Endodermal cell (in vitro differentiated cells): ENCODE results near the gene SLC28A1. TPM values are rescaled to one million over a fixed set of nuclear protein-coding genes. Genes with fewer than 3 reads are reported as not detected.

ENCODE experiments used
- DNase-seq: peaks from one replicate; pipeline ENCODE4 v3.0.0-alpha.2; 2017
- H3K27ac ChIP-seq: 2 replicates; pipeline ENCODE4 v1.5.1; 2013; ENCODE audit warnings: mild to moderate bottlenecking, low read depth, low read length, moderate library complexity
- H3K27me3 ChIP-seq: 2 replicates; pipeline ENCODE4 v1.6.1; 2013; ENCODE audit warnings: mild to moderate bottlenecking, low read length, moderate library complexity; ENCODE audit not compliant: insufficient read depth, control insufficient read depth, poor library complexity, severe bottlenecking
- H3K36me3 ChIP-seq: 2 replicates; pipeline ENCODE4 v1.7.0; 2013; ENCODE audit warnings: mild to moderate bottlenecking, low read length, moderate library complexity; ENCODE audit not compliant: control insufficient read depth, insufficient read depth
- H3K4me1 ChIP-seq: one replicate; pipeline ENCODE4 v1.7.0; 2013; ENCODE audit warnings: low read length; ENCODE audit not compliant: control insufficient read depth, insufficient read depth
- H3K4me3 ChIP-seq: 2 replicates; pipeline ENCODE4 v1.5.1; 2013; ENCODE audit warnings: mild to moderate bottlenecking, low read length, moderate library complexity
- H3K9ac ChIP-seq: 2 replicates; pipeline ENCODE4 v1.6.1; 2013; ENCODE audit warnings: mild to moderate bottlenecking, low read length, moderate library complexity; ENCODE audit not compliant: poor library complexity, severe bottlenecking; ENCODE audit errors: extremely low read depth
- H3K9me3 ChIP-seq: 2 replicates; pipeline ENCODE4 v1.6.1; 2013; ENCODE audit warnings: mild to moderate bottlenecking, low read length, moderate library complexity; ENCODE audit not compliant: control insufficient read depth
- H3K27ac Mint-ChIP-seq: 2 replicates; pipeline ENCODE4 v1.8.0; 2020; ENCODE audit warnings: mixed read lengths
- H3K27me3 Mint-ChIP-seq: 2 replicates; pipeline ENCODE4 v1.8.0; 2021; ENCODE audit warnings: mild to moderate bottlenecking, mixed read lengths; ENCODE audit not compliant: insufficient read depth
- H3K36me3 Mint-ChIP-seq: 2 replicates; pipeline ENCODE4 v1.8.0; 2020; ENCODE audit warnings: low read depth, mixed read lengths
- H3K4me1 Mint-ChIP-seq: 2 replicates; pipeline ENCODE4 v1.8.0; 2020; ENCODE audit warnings: mixed read lengths
- H3K4me3 Mint-ChIP-seq: 2 replicates; pipeline ENCODE4 v1.8.0; 2020; ENCODE audit warnings: mild to moderate bottlenecking, moderate library complexity, mixed read lengths
- H3K9me3 Mint-ChIP-seq: 2 replicates; pipeline ENCODE4 v1.8.0; 2020; ENCODE audit warnings: mild to moderate bottlenecking, mixed read lengths
- CTCF ChIP-seq: fragments of 200-600 bp; sonication (generic); conservative IDR thresholded peaks from 2 replicates; pipeline ENCODE4 v1.5.0; 2021; ENCODE audit warnings: antibody characterized with exemption, mild to moderate bottlenecking
- WGBS, 2 experiments: methylation state at CpG; one replicate each; pipeline versions ENCODE4 v1.1.5 to v1.1.7; 2013; ENCODE audit warnings: missing lambda C conversion rate in 2 of 2, mixed read lengths in 1 of 2; ENCODE audit not compliant: insufficient coverage in 1 of 2, insufficient read length in 1 of 2; 5-methylcytosine and 5-hydroxymethylcytosine counted together
- total RNA-seq, 2 donors: library from RNA; stranded (reverse); fragmentation: NEBNext Ultra II Directional in 1 of 2; extraction: Animal tissue kit (Norgen Biotek cat#: 25700) in 1 of 2; gene quantifications; 2 replicates in 1 of 2; 3 replicates in 1 of 2; pipeline ENCODE4 v1.2.1, GENCODE V29; 2021

The SLC28A1 gene
- total RNA-seq, 2 donors from 2014 or later, result not detected

GRCh38 chr15:84893607-84894006, 9.1 kb downstream of the SLC28A1 start:
- no peak for DNase-seq
- H3K27me3 Mint-ChIP-seq, result peaks cover 2% of the 10 kb centered on the region
- no peak overlapping the region for H3K4me3 ChIP-seq
- no peak overlapping the region for H3K9ac ChIP-seq
- no peaks in the 10 kb centered on the region for H3K4me1 Mint-ChIP-seq
- TF ChIP-seq CTCF, result no peak
- H3K36me3 ChIP-seq, result no peaks in the 10 kb centered on the region
- H3K36me3 Mint-ChIP-seq, result no peaks in the 10 kb centered on the region
- no peaks in the 10 kb centered on the region for H3K4me1 ChIP-seq
- no peak overlapping the region for H3K4me3 Mint-ChIP-seq
- H3K27me3 ChIP-seq, result no peaks in the 10 kb centered on the region
- no peaks in the 10 kb centered on the region for H3K9me3 ChIP-seq
- no peaks in the 10 kb centered on the region for H3K9me3 Mint-ChIP-seq
- WGBS, 2 experiments, result 85 to 88% methylated on average over 8 to 10 of the region's 10 CpGs
- no peak overlapping the region for H3K27ac ChIP-seq
- H3K27ac Mint-ChIP-seq, result no peak overlapping the region

GRCh38 chr15:84894736-84895425, 10.4 kb downstream of the SLC28A1 start:
- 83 to 92% methylated on average over 5 to 12 of the region's 12 CpGs for WGBS, 2 experiments

GRCh38 chr15:84898761-84899160, 14.3 kb downstream of the SLC28A1 start:
- Mint-ChIP-seq H3K4me1 (no peaks in the 10 kb centered on the region), H3K36me3 (no peaks in the 10 kb centered on the region)
- no peak overlapping the region for H3K9ac ChIP-seq

More at GRCh38 chr15:84894736-84895425, 10.4 kb downstream of the SLC28A1 start:
- Histone ChIP-seq H3K27ac (no peak overlapping the region), H3K36me3 (no peaks in the 10 kb centered on the region), H3K9ac (no peak overlapping the region), H3K9me3 (no peaks in the 10 kb centered on the region), H3K27me3 (no peaks in the 10 kb centered on the region), H3K4me1 (no peaks in the 10 kb centered on the region), H3K4me3 (no peak overlapping the region)
- H3K27me3 Mint-ChIP-seq, result peaks cover 4% of the 10 kb centered on the region
- H3K27ac Mint-ChIP-seq, result no peak overlapping the region
- H3K9me3 Mint-ChIP-seq, result no peaks in the 10 kb centered on the region
- H3K36me3 Mint-ChIP-seq, result no peaks in the 10 kb centered on the region
- DNase-seq, result peak; percentile 64
- no peak overlapping the region for H3K4me3 Mint-ChIP-seq
- TF ChIP-seq CTCF, result no peak
- no peaks in the 10 kb centered on the region for H3K4me1 Mint-ChIP-seq

More at GRCh38 chr15:84898761-84899160, 14.3 kb downstream of the SLC28A1 start:
- Mint-ChIP-seq H3K4me3 (no peak overlapping the region), H3K9me3 (peaks cover 5% of the 10 kb centered on the region), H3K27me3 (peaks cover 2% of the 10 kb centered on the region), H3K27ac (no peak overlapping the region)
- no peak for TF ChIP-seq CTCF
- Histone ChIP-seq H3K4me1 (no peaks in the 10 kb centered on the region), H3K4me3 (no peak overlapping the region), H3K27ac (no peak overlapping the region), H3K27me3 (no peaks in the 10 kb centered on the region), H3K36me3 (no peaks in the 10 kb centered on the region), H3K9me3 (no peaks in the 10 kb centered on the region)
- no peak for DNase-seq
- 75 to 84% methylated on average over 3 to 4 of the region's 4 CpGs for WGBS, 2 experiments
